Effector memory CD8-positive, alpha-beta T cell (primary cell): ENCODE results near the gene GRK5.
A peak's percentile ranks its signal among the peaks of the same experiment; 100 is the strongest.
"Not testable (repeated sequence)": the region's sequence is repeated elsewhere in the genome, so short reads cannot be mapped to it uniquely, and the experiment has no call there.

Source experiments
- ATAC-seq: fragments of 150-1000 bp; cut with Tn5 transposase; replicated peaks from 2 replicates; pipeline ENCODE4 v1.10.0; 2021; ENCODE audit warnings: mild to moderate bottlenecking, moderate library complexity
- DNase-seq, 3 experiments: peaks; one replicate each; pipeline ENCODE4 v3.0.0; 2021
- H3K27ac Mint-ChIP-seq, 2 donors: one replicate each; pipeline ENCODE4 v1.8.0; 2022; ENCODE audit warnings: mild to moderate bottlenecking in 2 of 2, mixed read lengths in 2 of 2, moderate library complexity in 2 of 2
- H3K27me3 Mint-ChIP-seq, 2 donors: one replicate each; pipeline ENCODE4 v1.8.0; 2022; ENCODE audit warnings: mixed read lengths in 2 of 2
- H3K36me3 Mint-ChIP-seq: one replicate; pipeline ENCODE4 v1.8.0; 2022; ENCODE audit warnings: mild to moderate bottlenecking, moderate library complexity, mixed read lengths; ENCODE audit not compliant: insufficient read depth
- H3K4me1 Mint-ChIP-seq, 2 donors: one replicate each; pipeline ENCODE4 v1.8.0; 2022; ENCODE audit warnings: low read depth in 2 of 2, mixed read lengths in 2 of 2
- H3K4me3 Mint-ChIP-seq, 2 donors: one replicate each; pipeline ENCODE4 v1.8.0; 2022; ENCODE audit warnings: mild to moderate bottlenecking in 2 of 2, mixed read lengths in 2 of 2, moderate library complexity in 2 of 2
- H3K9me3 Mint-ChIP-seq, 2 donors: one replicate each; pipeline ENCODE4 v1.8.0; 2022; ENCODE audit warnings: mixed read lengths in 2 of 2

Gene GRK5

GRCh38 chr10:119269737-119270136 is 62.4 kb downstream of the GRK5 start:
- ATAC-seq (no peak), DNase-seq (no peak)
- H3K27me3 Mint-ChIP-seq = no peaks in the 10 kb centered on the region

DNA sequence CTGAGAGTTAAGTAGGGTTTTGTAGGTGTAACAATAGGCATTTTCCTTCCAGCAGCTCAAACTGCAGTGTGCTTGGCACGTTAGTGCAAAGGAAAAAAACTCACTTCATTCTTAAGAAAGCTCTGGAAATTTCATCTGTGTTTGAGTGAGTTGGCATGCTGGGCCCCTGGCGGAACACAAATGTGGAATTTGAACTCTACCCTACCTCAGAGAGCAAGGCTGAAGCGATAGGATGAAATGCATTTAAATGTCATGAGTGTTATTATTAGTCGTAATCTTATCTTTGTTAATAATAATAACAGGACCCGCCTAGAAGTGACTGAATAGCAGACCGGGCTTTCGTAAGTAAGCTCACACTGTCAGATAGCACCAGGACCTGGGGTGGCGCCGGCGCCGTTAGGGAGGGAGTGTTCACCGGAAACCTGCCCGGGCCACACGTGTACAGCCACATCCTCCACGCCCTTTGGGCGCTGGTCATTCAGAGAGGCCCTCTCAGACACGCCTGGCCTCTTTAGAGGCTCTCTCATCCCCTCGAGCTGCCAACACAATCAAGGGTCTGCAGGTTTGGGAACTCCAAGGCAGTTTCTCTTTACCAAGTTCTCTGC is 63.5 kb downstream of the GRK5 start:
- Mint-ChIP-seq H3K36me3 (peaks cover 41% of the 10 kb centered on the region), H3K4me1 (peaks cover 42 to 44% of the 10 kb centered on the region in 2 donors), H3K27me3 (no peaks in the 10 kb centered on the region), H3K27ac (peak overlapping the region; percentile 99 to 100), H3K9me3 (no peaks in the 10 kb centered on the region), H3K4me3 (peak overlapping the region; percentile 67 to 71)
- peak; percentile 31 for ATAC-seq
- DNase-seq = peak; percentile 51 to 55 (median 55)

More at GRCh38 chr10:119269737-119270136, 62.4 kb downstream of the GRK5 start:
- Mint-ChIP-seq H3K4me3 (peak overlapping the region; percentile 67 to 71), H3K4me1 (peaks cover 33 to 44% of the 10 kb centered on the region in 2 donors), H3K9me3 (no peaks in the 10 kb centered on the region), H3K36me3 (peaks cover 42% of the 10 kb centered on the region), H3K27ac (peak overlapping the region; percentile 99 to 100)

- H3K9me3 Mint-ChIP-seq, DNase-seq, H3K27me3 Mint-ChIP-seq, ATAC-seq: not testable (repeated sequence)
- Mint-ChIP-seq H3K4me3 (peak overlapping the region in 1 of 2 donors; percentile 67), H3K4me1 (peaks cover 42 to 44% of the 10 kb centered on the region in 2 donors), H3K36me3 (peaks cover 37% of the 10 kb centered on the region), H3K27ac (peak overlapping the region; percentile 99 to 100)
These were observed 65.0 kb downstream of the GRK5 start for GRCh38 chr10:119272338-119272734.

- no peak for ATAC-seq
- Mint-ChIP-seq H3K36me3 (peaks cover 37% of the 10 kb centered on the region), H3K27me3 (no peaks in the 10 kb centered on the region), H3K9me3 (no peaks in the 10 kb centered on the region), H3K4me3 (no peak overlapping the region), H3K27ac (peak overlapping the region; percentile 15 to 74), H3K4me1 (peaks cover 42 to 48% of the 10 kb centered on the region in 2 donors)
- DNase-seq = no peak
These were observed 65.4 kb downstream of the GRK5 start for GRCh38 chr10:119272736-119273135.

- no peak for ATAC-seq
- H3K27ac Mint-ChIP-seq = peak overlapping the region; percentile 15 to 74
- H3K27me3 Mint-ChIP-seq = no peaks in the 10 kb centered on the region
- DNase-seq = no peak
- H3K4me3 Mint-ChIP-seq = no peak overlapping the region
- H3K36me3 Mint-ChIP-seq = peaks cover 36% of the 10 kb centered on the region
- H3K9me3 Mint-ChIP-seq = no peaks in the 10 kb centered on the region
- H3K4me1 Mint-ChIP-seq = peaks cover 40 to 45% of the 10 kb centered on the region in 2 donors
These were observed 66.0 kb downstream of the GRK5 start for GRCh38 chr10:119273413-119273812.

DNA sequence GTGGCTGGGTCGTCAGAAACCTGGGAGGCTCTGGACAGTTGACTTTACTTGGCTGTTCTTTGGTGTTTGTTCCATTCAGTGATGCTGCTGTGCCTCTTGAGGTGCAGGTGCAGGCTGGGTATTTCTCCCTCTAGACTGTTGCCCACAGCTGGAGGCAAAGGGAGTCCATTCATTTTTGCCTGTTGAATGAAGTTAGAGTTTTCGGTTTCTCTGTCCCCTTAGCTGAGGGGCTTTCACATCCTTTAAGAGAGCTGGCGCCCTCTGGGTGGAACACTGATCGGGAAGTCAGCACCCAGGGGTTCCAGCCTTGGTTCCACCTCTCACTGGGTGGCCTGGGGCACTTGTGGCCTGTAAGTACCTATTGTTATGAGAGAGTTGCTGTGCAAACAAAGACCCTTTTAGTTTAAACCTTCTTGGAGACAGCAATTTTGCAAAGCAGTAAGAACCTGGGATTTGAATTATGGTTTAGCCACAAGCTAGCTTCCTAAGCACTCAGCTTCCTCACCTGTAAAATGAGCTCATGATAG is 67.2 kb downstream of the GRK5 start:
- peaks cover 25% of the 10 kb centered on the region for H3K36me3 Mint-ChIP-seq
- no peaks in the 10 kb centered on the region for H3K27me3 Mint-ChIP-seq
- H3K4me3 Mint-ChIP-seq = no peak overlapping the region
- ATAC-seq = no peak
- H3K9me3 Mint-ChIP-seq = no peaks in the 10 kb centered on the region
- DNase-seq = no peak
- peak overlapping the region in 1 of 2 donors; percentile 75 for H3K27ac Mint-ChIP-seq
- H3K4me1 Mint-ChIP-seq = peaks cover 30 to 34% of the 10 kb centered on the region in 2 donors

DNA sequence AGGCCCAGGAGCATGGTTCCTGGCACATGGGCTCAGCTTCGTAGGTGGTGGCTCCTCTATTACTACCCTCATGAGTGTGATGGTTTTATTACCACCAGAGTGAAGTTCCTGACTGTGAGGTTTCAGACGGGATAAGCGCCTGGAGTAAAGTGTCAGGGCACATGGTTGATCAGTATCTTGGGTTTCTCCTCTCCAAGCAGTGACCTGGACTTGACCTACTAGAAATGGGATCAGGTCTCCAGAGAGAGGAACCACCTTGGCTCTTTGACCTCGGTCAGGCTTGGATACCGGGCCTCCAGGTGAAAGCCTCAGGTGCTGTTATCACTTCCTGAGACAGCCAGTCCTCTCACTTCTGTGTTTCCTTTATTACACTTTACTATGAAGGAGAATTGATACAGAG is 67.7 kb downstream of the GRK5 start:
- no peak for ATAC-seq
- no peak for DNase-seq
- peaks cover 27 to 30% of the 10 kb centered on the region in 2 donors for H3K4me1 Mint-ChIP-seq
- no peak overlapping the region for H3K4me3 Mint-ChIP-seq
- H3K27me3 Mint-ChIP-seq = no peaks in the 10 kb centered on the region
- H3K9me3 Mint-ChIP-seq = no peaks in the 10 kb centered on the region
- H3K36me3 Mint-ChIP-seq = peaks cover 21% of the 10 kb centered on the region
- peak overlapping the region in 1 of 2 donors; percentile 75 for H3K27ac Mint-ChIP-seq

- H3K27me3 Mint-ChIP-seq = not testable (repeated sequence)
These were observed 68.8 kb downstream of the GRK5 start for GRCh38 chr10:119276194-119276593.

DNA sequence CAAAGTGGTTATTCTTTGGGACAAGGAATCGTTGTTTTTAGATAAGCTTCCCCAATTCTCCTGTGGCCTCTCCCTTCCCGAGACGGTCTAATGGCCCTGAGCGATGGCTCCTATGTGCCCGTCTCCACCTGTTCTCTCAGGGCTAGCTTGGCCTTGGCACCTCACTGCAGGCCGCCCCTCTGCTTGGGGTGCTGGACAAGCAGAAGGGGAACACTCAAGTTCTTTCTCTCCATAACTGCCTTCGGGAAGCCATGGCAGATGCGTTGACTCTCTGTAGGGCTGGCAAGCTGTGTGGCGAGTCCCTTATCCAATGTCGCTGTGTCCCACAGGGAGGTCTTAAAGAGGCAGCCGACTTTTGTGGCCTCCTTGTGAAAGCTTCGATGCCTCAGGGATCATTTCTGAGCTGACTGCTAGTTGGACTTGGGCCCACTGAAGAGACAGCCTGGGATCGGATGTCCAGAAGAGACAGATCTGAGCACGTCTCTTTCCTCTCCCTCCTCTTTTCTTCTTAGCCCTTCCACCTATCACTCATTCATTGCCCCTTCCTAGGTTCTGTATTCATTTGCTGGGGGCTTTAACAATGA is 70.8 kb downstream of the GRK5 start:
- H3K27ac Mint-ChIP-seq = peak overlapping the region in 1 of 2 donors; percentile 75
- no peak for DNase-seq
- H3K4me3 Mint-ChIP-seq = no peak overlapping the region
- H3K4me1 Mint-ChIP-seq = peaks cover 15 to 17% of the 10 kb centered on the region in 2 donors
- H3K9me3 Mint-ChIP-seq = no peaks in the 10 kb centered on the region
- peaks cover 3% of the 10 kb centered on the region for H3K36me3 Mint-ChIP-seq
- H3K27me3 Mint-ChIP-seq = no peaks in the 10 kb centered on the region
- ATAC-seq = no peak

More at GRCh38 chr10:119276194-119276593, 68.8 kb downstream of the GRK5 start:
- DNase-seq, H3K4me3 Mint-ChIP-seq, H3K9me3 Mint-ChIP-seq, ATAC-seq, H3K27ac Mint-ChIP-seq: not testable (repeated sequence)
- Mint-ChIP-seq H3K36me3 (peaks cover 10% of the 10 kb centered on the region), H3K4me1 (peaks cover 19 to 27% of the 10 kb centered on the region in 2 donors)

GRCh38 chr10:119279441-119279840 is 72.1 kb downstream of the GRK5 start:
- H3K27me3 Mint-ChIP-seq = no peaks in the 10 kb centered on the region
- H3K36me3 Mint-ChIP-seq = peaks cover 3% of the 10 kb centered on the region
- peak overlapping the region; percentile 38 to 44 for H3K27ac Mint-ChIP-seq
- H3K4me1 Mint-ChIP-seq = peaks cover 19 to 27% of the 10 kb centered on the region in 2 donors
- H3K4me3 Mint-ChIP-seq = no peak overlapping the region
- DNase-seq = no peak
- H3K9me3 Mint-ChIP-seq = no peaks in the 10 kb centered on the region
- ATAC-seq = no peak

- DNase-seq (no peak), ATAC-seq (no peak)
- Mint-ChIP-seq H3K4me3 (no peak overlapping the region), H3K4me1 (peaks cover 37 to 38% of the 10 kb centered on the region in 2 donors), H3K27ac (peak overlapping the region in 1 of 2 donors; percentile 39), H3K36me3 (peaks cover 3% of the 10 kb centered on the region), H3K27me3 (no peaks in the 10 kb centered on the region), H3K9me3 (no peaks in the 10 kb centered on the region)
These were observed 74.3 kb downstream of the GRK5 start for GRCh38 chr10:119281581-119282071.

DNA sequence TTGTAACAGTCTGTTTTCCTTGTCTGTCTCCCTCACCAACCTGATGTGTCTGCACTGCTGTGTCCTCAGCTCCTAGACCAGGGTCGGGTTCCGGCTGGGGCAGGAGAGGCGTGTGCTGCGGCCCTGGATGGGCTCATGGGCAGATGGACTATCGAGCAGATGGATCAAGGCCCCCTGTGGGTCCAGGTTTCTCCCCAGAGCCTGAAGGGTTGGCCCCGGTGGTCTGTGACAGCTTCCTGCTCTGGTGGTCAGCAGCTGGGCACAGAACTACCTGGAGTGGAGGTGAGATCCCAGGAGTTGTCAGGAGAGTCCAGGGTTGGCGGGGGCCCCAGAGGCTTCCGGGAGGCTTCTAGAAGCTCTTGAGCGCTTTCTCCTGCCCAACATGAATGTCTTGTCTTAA is 75.1 kb downstream of the GRK5 start:
- DNase-seq (no peak), ATAC-seq (no peak)
- peaks cover 37 to 41% of the 10 kb centered on the region in 2 donors for H3K4me1 Mint-ChIP-seq
- H3K4me3 Mint-ChIP-seq = no peak overlapping the region
- no peaks in the 10 kb centered on the region for H3K27me3 Mint-ChIP-seq
- H3K27ac Mint-ChIP-seq = no peak overlapping the region
- peaks cover 3% of the 10 kb centered on the region for H3K36me3 Mint-ChIP-seq
- H3K9me3 Mint-ChIP-seq = no peaks in the 10 kb centered on the region

GRCh38 chr10:119283387-119283786 is 76.0 kb downstream of the GRK5 start:
- Mint-ChIP-seq H3K4me3 (peak overlapping the region; percentile 44 to 55), H3K4me1 (peaks cover 38 to 44% of the 10 kb centered on the region in 2 donors), H3K9me3 (no peaks in the 10 kb centered on the region), H3K27ac (peak overlapping the region; percentile 67 to 85), H3K27me3 (no peaks in the 10 kb centered on the region), H3K36me3 (peaks cover 3% of the 10 kb centered on the region)
- ATAC-seq (no peak), DNase-seq (no peak)
